HG03565 (cell line): Measurements from ENCODE around the gene GPC6.

Source experiments
- ATAC-seq: cut with Tn5 transposase; IDR thresholded peaks from one replicate; pipeline ENCODE4 v1.9.1; 2021; ENCODE audit warnings: mild to moderate bottlenecking, moderate library complexity; ENCODE audit not compliant: unreplicated experiment

The GPC6 gene

GRCh38 chr13:93951951-93952350 is 725.3 kb downstream of the GPC6 start:
- no peak for ATAC-seq

DNA sequence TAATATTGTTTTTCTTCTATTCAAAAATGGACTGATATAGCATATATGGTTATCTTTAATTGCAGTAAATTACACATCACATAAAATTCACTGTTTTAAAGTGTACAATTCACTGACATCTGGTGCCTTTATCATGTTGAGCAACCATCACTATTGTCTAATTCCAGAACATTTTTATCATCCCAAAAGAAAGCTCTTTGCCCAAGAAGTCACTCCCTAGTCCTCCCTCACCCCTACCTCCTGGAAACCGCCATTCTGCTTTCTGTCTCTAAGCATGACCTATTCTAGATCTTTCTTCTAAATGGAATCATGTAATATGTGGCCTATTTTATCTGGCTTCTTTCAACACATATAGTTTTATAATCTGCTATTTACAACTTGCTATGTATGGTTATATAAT is 727.2 kb downstream of the GPC6 start:
- no peak for ATAC-seq

DNA sequence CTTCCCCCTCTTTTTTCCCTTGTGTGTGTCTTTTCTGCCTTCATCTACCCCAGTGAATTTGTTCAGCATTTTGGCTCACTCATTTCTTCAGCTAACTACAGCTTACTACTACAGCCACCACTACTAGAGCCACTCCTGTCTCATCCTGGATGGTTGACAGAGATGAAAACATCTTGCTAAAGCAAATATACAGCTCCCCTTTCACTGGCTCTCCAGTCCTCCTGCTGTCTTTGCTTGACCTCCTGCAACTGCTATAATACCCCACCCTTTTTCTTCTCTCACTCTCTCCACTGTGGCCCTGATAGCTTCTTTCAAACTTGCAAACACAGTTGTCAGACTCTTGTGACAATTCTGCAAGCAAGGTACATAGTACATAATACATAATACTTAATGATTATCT is 729.3 kb downstream of the GPC6 start:
- no peak for ATAC-seq

- no peak for ATAC-seq
Measured at GRCh38 chr13:93956426-93956825, 729.8 kb downstream of the GPC6 start.

DNA sequence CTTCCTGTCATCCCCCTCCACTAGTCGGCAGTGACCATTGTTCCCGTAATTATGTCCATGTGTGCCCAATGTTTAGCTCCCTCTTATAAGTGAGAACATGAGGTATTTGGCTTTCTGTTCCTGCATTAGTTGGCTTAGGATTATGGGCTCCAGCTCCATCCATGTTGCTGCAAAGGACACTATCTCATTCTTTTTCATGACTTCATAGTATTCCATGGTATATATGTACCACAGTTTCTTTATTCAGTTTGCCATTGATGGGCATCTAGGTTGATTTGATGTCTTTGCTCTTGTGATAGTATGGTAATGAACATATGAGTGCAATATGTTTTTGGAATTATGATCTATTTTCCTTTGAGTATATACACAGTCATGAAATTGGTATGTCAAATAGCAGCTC is 730.8 kb downstream of the GPC6 start:
- ATAC-seq, result no peak

- no peak for ATAC-seq
Measured at GRCh38 chr13:93959796-93960533, 733.4 kb downstream of the GPC6 start.

- no peak for ATAC-seq
Measured at GRCh38 chr13:93963266-93964145, 736.9 kb downstream of the GPC6 start.

GRCh38 chr13:93964146-93964512 is 737.5 kb downstream of the GPC6 start:
- no peak for ATAC-seq

GRCh38 chr13:93965587-93965986 is 739.0 kb downstream of the GPC6 start:
- ATAC-seq, result no peak

DNA sequence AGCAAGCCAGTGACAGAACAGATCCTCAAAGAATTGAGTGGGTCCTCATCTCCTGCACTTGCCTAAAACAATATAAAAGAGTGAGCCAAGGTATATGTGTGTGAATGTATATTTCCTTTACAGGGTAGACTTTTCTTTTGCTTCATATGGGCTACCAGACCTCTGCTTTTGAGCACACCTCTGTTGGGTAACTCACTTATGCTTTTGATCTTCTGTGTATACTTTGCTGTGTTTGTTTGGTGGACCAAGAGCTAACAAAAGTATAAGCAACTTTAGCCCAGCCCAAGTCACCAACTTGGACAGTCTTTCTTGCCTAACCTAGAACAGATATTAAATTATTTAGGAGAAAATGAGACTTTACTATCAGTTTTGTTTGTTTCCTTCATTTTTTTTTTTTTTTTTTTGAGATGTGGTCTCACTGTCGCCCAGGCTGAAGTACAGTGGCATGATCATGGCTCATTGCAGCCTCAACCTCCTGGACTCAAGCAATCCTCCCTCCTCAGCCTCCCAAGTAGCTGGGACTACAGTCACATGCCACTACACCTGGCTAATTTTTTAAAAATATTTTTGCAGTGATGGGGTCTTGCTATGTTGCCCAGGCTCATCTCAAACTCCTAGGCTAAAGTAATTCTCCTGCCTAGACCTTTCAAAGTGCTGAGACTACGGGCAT is 739.8 kb downstream of the GPC6 start:
- no peak for ATAC-seq

- ATAC-seq, result no peak
Measured at GRCh38 chr13:93967286-93967685, 740.7 kb downstream of the GPC6 start.

GRCh38 chr13:93975242-93975641 is 748.6 kb downstream of the GPC6 start:
- no peak for ATAC-seq

- ATAC-seq, result no peak
Measured at GRCh38 chr13:93976528-93976927, 749.9 kb downstream of the GPC6 start.

GRCh38 chr13:93977986-93978385 is 751.4 kb downstream of the GPC6 start:
- no peak for ATAC-seq

- ATAC-seq, result no peak
Measured at GRCh38 chr13:93981426-93981977, 754.9 kb downstream of the GPC6 start.

- no peak for ATAC-seq
Measured at GRCh38 chr13:93982179-93982918, 755.7 kb downstream of the GPC6 start.

DNA sequence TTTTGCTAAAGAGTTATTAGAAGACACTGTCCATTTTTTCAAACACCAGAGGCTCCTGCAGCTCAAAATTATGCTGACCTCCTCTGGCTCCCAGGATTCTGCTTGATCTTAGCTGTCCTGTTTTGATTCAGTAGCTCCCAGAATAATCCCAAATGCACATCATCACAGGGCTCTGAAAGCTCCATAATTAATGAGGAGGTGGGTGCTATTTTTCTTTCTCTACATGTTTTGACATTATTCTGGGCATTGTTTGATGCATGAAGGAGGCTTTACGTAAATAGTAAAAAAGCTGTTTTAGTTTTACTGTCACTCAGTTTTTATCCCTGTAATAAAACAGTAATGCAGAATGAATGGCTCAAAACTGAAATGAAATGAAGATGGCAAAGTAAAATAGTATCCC is 757.4 kb downstream of the GPC6 start:
- no peak for ATAC-seq

GRCh38 chr13:93984876-93985275 is 758.3 kb downstream of the GPC6 start:
- no peak for ATAC-seq

GRCh38 chr13:93987458-93987857 is 760.9 kb downstream of the GPC6 start:
- no peak for ATAC-seq

- ATAC-seq, result no peak
Measured at GRCh38 chr13:93991569-93991968, 765.0 kb downstream of the GPC6 start.

- no peak for ATAC-seq
Measured at GRCh38 chr13:93996481-93996880, 769.9 kb downstream of the GPC6 start.
